Fibroblast of skin of right quadriceps (primary cell): ENCODE data around the gene CCDC51.

ENCODE experiments used
- DNase-seq: peaks from one replicate; pipeline ENCODE4 v3.0.0-alpha.2; 2013

CCDC51 gene

DNA sequence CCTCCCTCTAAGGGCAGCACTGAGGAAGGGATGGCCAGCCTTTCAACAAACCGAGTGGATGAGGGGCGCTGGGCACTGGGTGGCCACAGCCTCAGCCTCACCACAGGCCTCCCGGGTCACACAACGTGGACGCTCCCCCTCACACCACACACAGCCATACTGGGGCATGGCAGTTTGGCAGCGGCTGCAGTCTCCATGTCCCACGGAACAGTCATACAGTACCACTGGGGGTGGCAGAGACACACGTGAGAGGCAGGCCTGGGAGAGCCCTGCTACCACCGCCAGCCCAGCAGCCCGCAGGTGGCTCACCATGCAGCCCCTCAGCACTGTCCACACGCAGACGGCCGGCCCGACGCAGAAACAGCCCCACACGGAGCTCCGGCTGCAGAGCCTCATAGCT, 21.8 kb downstream of the CCDC51 start:
- no peak for DNase-seq

DNA sequence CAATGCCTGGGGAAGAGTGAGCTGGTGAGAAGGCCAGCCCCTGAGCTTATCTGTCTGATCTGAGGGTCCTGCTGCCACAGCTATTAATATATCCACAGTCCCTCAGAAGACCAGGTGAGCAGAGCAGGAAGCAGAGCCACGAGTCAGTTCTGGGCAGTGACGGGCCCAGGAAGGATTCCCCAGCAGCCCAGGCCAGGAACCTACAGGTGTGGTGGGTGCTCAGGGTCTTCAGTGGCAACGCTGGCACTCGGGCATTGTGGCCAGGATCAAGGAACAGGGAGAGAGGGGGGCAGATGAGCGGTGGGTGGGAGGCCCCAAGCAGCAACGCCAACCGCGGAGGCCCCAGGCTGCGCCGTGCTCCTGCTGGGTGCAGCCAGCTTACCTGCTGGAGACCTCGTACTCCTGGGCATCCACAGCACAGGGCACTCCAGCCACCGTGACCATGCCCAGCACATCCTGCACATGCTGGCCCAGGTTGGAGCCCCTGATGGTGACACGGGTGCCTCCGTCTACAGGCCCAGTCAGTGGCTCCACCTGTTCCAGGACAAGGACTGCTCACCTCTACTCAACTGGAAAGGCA, 22.3 kb downstream of the CCDC51 start:
- no peak for DNase-seq

DNA sequence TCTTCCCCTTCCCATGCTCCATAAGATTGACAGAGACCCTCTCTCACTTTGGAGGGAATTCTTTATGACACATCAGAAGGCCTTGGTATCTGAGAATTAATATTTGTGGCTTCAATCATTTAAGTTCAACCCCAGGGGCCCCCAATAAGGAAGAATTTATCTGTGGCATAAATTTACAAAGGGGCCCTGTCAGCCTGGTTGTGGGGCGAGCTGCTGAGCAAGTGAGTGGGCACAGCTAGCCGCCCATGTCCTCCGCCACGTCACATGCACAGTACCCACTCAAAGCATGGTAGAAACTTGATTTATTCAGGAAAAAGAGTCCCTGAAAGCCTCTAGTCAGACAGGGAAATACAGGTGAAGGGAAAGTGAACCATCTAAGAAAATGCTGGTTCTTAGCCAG, 23.4 kb downstream of the CCDC51 start:
- DNase-seq, result no peak

DNA sequence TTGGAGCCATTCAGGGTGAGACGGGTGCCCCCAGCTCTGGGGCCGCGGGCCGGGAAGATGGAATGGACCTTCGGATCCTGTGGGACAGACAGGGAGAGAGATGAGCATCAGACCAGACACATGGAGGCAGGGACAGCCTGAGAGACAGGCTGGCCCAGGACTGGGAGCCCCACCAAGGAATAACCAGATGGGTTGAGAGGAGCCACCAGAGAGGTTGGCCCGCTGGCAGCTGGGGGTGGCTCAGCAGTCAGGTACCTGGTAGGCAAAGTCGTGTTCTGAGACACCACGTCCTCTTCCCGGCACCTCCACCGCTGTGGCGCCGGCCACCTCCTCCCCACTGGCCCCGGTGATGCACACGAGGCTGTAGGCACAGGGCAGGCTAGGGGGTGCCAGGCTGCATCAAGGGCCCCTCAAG, 23.8 kb downstream of the CCDC51 start:
- DNase-seq, result no peak

DNA sequence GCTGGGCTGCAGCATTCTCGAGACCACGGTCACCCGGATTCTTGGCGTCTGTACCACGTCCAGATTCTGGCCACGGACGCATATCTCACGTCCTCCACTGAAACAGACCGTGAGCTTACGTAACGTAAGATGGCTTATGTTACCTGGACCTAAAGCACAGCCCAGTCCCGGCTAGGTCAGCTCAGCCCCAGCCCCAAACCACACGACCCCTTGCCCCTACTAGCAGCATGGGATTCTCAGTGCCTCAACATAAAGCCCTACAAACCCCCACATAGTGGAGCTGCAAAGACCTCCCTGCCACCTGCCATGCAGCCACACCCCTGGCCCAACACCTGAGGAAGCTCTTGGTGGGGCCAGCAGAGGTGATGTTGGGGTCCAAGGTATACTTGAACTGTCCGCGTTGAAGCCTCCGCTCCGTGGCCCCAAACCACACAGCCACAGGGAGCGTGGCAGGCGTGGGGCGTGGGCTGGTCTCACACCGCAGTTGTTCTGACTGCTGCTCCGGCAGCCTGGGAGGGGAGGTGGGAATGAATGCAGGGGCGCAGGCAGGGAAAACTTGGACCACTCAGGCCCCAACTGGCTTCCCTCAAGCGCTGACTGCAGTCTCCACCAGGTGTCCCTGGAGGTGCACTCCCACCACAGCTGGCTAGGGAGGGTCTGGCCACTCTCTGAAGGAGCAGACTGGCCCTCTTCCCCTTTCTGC, 24.5 kb downstream of the CCDC51 start:
- DNase-seq, result no peak

DNA sequence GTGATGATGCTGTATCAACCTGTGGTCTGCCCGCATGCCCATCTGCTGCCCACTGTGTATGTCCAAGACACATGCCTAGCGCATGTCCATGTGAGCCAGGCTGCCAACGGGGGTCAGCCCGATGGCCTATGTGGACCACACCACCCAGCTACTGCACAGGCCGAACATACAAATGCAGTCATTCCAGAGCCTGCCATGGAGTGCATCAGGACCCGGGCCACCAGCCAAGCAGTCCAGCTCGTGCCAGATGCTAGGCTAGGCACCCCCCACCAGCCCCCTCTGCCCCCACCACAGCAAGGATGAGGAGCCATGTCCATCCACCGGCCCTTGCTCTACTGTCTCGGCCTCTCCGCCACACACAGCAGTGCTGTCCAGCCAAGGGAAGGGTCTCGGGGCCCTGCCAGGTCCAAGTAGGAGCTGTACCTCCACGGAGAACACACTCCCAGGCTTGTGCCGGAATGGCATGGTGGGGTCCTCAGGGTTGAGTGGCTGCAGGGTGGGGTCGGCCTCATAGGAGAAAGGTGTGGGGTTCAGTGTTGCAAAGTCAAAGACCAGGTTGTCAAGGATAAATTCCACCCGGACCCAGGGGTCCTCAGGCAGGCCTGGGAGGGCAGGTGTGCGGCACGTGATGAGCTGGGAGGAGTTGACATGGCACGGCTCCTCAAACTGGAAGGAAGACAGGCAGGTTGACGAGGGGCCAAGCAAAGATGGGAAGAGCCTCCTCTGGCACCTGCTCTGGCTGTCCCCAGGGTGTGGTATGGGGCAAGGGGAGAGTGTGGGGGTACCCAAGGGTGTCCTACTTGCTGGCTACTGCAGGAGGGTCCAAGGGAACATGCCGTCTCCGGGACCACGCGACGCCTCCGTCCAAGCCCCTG, 25.3 kb downstream of the CCDC51 start:
- no peak for DNase-seq

DNA sequence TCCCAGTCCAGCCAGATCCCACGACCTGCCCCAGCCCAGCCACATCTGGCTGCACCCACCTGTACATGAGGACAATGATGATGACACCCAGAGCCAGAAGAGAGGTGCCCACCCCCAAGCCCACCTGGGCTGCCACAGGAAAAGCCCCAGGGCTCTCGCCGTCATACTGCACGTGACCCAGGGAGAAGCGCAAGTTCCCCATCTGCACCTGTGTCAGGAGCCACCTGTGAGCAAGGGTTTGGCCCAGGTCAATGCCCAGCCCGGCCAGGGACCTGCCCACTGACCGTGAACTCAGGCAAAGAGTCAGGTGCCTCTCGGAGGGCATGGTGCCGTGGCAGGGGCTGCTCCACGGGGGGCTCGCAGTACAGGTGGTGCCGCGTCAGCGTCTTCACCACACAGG, 26.3 kb downstream of the CCDC51 start:
- DNase-seq, result no peak

DNA sequence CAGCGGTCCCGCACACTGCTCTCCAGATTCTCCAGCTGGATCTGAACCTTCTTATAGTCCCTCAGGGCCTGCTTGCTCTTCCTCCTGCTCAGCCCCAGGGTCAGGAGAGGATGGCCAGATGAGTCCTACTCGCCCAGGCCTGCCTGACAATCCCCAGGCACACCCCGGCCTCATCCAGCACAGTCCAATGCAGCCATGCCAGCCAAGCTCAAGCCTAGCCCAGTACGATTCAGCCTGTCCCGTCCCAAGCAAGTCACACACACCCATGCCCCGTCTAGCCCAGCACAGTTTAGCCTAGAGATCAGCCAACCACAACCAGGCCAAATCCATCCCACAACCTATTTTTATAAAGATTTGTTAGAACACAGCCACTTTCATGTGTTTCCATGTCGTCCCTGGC, 26.8 kb downstream of the CCDC51 start:
- no peak for DNase-seq

DNA sequence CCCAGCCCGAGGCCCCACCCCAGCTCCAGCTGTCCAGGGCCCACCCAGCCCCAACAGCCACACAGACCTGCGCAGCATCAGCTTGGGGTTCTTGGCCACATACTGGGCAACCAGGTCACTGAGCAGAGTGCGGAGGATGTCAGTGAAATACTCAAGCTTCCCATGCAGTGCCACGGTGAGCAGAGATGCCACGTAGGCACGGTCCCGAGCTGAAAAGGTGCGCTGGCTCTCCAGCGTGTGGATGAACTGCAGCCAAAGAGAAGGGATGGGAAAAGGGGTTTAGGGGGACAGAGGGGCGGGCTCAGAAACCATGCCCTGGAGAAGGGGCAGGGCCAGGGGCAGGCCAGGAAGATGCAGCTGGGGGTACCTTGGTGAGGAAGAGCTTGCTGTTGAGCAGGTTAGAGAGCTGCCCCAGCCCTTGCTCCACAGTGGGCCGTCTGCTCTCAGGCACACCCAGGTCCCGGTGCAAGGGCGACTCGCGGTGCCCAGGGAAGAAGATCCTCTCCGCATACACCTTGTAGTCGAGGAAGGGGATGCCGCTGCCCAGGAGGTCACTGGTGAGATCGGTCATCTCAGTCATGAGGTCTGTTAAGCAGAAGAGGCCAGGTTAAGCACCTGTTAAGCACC, 27.4 kb downstream of the CCDC51 start:
- DNase-seq, result no peak

DNA sequence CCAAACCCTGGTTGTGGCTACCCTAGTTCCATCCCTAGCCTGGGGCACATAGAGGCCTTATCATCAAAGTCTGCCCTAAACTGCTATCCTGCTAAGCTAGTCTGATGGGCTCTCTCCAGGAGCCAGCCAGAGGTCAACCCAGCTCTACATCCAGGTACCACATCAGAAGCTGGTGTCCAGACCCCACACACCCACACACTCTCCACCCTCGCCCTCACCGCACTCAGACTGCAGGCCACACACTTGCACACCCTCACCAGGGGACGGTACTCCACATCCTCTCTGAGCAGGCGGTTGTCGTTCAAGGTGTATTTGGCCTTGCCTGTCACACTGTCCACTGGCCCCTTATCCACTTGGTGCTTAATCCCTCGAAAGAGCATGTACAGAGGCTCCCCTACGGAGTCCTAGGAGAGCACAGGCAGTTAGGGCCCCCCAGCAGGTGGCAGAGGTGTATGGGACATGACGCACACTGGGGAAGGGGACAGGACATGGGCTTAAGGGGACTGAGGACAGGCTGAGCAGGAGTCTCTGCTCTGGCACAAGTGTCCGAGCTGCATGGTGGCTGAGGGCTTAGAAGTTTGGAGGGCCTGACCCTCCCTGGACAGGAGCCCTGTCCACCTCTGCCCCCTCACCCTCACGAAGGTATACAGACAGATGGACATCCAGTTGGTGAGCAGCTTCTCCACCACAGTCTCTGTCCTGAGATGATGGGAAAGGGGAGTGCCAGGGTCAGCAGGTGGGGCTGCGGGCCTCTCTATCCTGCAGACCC, 28.1 kb downstream of the CCDC51 start:
- DNase-seq, result no peak

DNA sequence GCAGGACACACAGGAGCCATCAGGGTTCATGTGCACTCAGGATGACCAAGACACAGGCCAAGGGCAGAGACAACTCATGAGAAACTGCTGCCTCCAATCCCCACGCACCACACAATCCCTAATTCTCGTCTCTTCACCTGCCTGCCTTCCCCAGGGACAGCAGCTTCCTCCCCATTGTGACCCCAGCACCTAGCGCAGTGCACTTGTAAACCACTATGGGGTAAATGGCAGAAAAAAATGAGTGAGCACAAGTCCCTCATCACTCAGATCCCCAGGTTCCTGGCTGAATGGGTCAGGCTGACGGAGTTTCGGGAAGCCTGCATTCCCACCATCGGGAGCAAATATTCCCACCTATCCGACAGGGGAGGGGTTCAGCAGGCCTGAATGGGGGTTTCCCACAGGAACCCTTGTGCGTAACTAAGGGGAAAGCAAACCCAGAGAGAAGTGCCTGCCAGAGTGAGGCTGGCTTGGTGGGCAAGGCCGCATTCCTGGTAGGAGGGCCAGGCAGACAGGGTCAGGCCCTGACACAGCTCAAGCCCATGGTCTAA, 28.8 kb downstream of the CCDC51 start:
- DNase-seq, result no peak

DNA sequence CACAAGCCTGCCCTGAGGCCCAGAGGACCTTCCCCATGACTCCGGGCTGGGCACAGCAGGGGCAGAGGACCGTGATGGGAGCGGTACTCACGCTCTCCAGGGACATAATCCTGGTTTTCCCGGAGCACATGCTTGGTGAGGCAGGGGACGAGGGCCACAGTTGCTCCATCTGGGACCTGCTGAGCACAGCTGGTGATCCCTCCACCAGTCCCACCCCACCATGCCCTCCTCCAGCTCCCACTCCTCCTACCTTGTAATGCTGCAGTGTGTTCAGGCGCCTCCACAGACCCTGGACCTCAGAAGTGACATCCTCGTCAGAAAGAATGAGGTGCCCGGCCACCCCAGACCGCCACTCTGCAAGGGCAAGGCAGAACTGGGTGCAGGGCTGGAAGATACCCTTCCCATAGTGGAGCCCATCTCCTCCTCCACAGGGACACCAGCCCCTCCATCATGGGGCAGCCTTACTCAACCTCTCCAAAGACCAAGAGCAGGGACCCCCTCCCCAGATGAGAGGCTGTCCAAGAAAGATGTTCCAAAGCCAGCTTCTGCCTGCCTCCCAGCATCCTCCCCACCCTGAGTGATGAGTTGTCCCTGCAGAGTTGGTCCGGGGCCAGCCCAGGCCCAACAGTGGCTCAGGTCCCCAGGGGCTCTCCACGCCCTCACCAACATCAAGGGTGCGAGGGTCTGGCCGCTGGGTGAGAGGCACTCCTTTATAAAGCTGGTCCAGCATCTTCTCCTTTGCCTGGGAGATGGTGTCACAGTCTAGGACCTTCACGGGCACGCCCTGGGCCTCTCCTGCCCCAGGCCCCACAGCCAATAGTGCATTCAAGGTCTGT, 29.5 kb downstream of the CCDC51 start:
- no peak for DNase-seq

DNA sequence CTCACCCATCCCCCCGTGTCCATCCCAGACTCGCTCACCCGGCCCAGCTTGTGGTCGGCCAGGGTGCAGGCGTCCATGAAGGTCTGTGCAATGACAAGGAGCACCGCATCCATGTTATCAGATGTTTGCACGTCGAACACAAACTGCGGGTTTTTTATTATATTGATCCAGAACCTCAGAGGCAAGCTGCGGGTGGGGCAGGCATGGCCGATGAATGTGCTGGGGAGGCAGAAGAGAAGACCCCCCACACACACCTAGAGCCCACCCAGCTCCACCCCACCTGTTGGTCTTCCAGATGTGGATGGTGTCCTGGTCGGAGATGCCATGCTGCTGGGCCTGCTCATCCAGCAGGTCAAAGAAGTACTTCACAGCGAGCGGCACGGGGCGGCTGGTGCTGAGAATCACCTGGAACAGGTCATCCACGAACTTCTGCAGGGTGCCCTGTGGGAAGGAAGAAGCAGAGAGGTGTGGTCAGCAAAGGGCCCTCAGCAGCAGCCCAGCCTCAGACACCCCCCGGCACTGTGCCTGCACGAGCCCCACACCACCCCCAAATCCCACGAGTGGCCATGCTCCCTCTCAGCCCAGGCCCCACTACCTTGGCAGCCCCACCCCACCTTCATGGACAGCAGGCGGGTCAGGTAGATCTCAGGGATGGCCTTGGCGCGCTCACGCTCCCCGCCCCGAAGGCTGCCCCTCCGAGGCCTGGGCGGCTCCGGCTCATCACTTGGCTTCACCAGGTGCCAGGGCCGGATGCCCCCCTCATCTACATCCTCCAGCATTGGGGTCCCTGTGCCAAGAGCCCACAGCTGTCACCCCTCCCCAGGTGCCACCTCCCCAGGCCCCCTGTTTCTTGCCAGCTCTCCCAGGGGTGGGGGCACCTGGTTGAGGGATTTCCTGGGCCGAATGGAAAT, 30.4 kb downstream of the CCDC51 start:
- no peak for DNase-seq

DNA sequence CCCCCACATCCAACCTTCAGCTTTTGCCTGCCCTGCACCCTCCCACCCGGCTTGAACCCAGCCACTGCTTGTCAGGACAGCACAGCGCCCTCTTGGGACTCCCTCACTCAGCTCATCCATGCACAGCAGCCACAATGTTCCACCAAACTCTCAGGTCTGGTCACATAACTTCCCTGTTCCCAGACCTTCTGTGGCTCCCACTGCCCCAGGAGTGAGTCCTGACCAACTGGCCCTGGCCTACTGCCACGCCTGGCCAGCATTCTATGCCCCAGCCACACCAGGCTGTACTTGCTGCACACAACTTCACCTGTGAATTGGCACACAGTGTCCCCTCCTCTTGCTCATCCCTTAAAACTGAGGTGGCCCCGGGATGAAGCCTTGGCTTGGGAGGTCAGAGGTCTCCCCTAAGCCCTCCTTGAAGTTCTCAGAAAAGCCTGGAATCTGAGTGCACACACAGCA, 31.1 kb downstream of the CCDC51 start:
- DNase-seq, result no peak

DNA sequence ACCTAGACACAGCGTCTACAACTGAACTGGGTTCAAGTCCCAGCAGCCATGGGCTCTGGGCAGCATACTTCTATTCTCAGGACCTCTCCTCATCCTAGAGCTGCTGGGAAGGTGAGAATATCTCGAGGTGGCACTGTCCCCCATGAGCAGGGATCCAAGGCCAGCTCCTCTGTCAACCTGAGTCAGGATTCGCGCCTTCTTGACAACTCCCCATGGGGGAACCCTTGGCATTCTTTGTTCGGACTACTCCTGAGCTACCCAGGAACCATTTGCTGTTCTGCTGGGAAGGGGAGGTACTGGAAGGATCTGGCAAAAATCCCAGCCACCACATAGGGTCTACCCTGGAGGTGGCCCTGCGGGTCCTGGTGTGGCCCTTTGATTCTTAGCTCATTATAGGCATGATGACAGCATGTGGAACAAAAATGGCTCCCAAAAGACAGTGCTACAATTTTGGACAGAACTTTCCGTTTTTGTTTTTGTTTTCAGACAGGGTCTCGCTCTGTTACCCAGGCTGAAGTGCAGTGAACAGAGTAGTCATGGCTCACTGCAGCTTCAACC, 32.3 kb downstream of the CCDC51 start:
- no peak for DNase-seq

DNA sequence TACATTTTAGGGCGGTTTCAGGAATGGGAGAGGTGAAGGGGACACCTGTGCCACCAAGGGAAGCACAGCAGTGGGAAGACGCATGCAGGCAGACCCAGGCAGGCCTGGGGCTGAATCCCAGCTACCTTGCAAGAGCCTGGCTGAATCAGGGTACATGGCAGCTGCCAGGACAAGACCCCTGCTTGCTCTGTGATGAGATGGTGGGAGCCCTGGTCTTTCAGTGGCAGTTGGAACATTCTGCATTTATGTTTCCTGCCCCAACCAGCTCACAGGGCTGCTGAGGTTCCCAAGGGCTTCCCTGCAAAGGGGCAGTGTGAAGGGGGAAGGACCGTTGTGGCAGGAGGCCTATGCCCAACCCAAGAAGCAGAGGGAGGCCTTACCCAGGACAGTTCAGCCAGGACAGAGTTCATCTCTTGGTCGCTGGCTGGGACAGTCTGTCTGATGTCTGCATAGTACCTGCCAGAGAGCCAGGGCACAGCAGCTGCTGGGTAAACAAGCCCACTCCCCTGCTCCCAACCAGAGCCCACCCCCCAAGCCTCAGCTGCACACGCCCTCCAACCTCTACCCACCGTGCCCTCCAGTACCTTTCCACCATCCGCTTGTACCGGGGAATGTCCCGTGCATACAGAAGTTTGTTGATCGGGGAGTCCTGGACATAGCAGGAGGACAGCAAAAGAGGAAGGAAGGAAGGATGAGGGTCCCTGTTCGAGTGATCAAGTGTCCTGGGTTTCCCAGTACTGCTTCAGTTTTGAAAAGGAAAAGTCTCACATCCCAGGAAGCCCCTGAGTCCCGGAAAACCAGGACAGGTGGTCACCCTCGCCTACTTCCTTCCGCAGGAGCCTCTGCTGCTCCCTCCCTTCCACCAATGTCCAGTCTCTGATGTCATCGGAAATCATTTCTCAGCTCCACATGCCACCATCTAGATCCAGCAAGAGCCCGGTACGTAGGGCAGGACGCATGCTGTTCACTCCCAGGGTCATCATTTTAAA, 33.2 kb downstream of the CCDC51 start:
- DNase-seq, result no peak

DNA sequence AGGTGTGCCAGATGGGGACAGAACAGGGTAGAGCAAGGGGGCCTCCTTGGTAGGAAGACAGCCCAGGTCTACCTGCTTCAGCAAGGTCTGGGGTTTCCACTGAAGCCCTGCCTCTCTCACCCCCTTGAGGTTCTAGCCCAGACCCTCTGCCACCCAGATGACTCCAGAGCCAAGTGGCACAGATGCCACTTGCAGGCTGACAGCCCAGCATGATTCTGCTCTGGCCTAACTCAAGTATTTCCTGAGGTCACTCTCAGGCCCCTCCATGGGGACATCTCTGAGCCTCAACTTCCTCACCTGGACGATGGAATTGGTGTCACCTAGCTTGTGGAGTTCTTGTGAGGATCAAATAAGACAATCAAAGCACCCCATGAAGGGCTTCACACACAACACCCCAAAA, 33.9 kb downstream of the CCDC51 start:
- no peak for DNase-seq

DNA sequence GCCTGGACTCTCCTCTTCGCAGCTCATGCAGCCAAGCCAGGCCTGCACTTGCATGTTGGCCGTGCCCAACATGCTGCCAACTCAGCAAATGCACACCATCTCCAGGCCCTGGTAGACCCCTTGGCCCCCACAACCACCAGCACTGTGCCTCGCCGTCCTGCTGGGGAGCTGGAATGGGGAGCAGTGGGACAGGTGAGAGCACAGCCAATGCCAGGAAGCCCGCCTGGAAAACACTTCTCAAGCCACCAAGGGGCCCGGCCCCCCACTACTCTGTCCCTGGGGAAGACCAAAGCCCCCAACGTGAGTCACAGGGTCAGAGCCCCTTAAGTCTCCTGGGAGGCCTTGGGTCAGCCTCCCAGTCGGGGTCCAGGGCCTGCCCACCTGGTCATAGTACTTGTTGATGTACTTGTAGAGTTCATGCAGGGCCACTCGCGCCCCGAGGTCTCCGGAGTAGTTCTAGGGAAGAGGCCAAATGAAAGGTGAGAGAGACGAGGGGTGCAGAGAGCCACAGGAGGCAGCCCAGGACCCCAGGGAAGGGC, 34.5 kb downstream of the CCDC51 start:
- no peak for DNase-seq
